ENCODE data around the gene ATG12.

The ATG12 gene

GRCh38 chr5:115806986-115807653, 34.2 kb downstream of the ATG12 start:
- DNase-seq = no peak

GRCh38 chr5:115801984-115802383, 39.4 kb downstream of the ATG12 start:
- no peak for DNase-seq

- no peak for DNase-seq
These were observed 40.2 kb downstream of the ATG12 start for GRCh38 chr5:115801152-115801551.

- DNase-seq = no peak
These were observed 41.3 kb downstream of the ATG12 start for GRCh38 chr5:115800108-115800507.

- DNase-seq = no peak
These were observed 43.1 kb downstream of the ATG12 start for GRCh38 chr5:115798252-115798651.

- DNase-seq = no peak
These were observed 44.7 kb downstream of the ATG12 start for GRCh38 chr5:115796656-115797055.

- no peak for DNase-seq
These were observed 45.7 kb downstream of the ATG12 start for GRCh38 chr5:115795700-115796099.

GRCh38 chr5:115788440-115788839, 52.9 kb downstream of the ATG12 start:
- DNase-seq = no peak

- no peak for DNase-seq
These were observed 53.9 kb downstream of the ATG12 start for GRCh38 chr5:115787426-115787825.

GRCh38 chr5:115785381-115786065, 55.8 kb downstream of the ATG12 start:
- no peak for DNase-seq

- no peak for DNase-seq
These were observed 62.9 kb downstream of the ATG12 start for GRCh38 chr5:115778417-115778816.
